GM20000 (cell line): ENCODE measurements around the gene DHX8.

ENCODE experiments used
- DNase-seq: peaks from one replicate; pipeline ENCODE4 v3.0.0; 2012; ENCODE audit warnings: low spot score
- CTCF ChIP-seq: IDR thresholded peaks from 2 replicates; pipeline ENCODE4 v1.5.1; 2012; ENCODE audit warnings: mild to moderate bottlenecking, control low read depth; ENCODE audit errors: extremely low read depth, missing control alignments

Gene DHX8

DNA sequence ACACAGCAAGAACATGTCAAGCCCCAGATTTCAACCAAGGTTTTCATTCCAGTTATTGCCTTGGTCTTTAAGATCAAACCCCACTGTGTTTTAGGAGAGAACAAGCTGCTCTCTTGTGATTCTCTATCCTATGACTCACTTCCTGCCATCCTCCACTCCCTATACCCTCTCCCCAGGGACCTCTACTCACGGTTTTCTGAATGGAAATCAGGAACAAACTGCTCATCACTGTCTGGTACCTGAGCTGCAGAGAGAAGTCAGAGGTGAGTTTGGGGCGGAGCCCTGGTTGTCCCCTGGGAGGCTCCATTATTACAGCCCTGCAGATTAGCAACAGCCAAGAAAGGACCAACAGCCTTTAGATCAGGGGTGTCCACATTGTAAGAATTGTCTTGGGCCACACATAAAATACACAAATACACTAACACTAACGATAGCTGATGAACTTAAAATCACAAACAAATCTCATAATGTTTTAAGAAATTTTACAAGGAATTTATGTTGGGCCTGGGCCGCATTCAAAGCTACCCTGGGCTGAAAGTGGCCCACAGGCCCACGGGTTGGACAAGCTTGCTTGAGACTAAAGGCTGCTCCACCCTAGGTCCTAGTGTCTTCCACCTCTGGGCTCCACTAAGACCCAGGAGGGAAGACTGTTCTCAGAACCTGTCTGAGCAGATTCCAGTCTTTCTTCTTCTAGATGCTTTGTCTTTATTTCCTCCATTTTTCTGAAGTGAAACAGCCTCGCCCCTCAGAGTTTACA is 52.6 kb downstream of the DHX8 start:
- TF ChIP-seq CTCF: no peak
- DNase-seq: no peak

DNA sequence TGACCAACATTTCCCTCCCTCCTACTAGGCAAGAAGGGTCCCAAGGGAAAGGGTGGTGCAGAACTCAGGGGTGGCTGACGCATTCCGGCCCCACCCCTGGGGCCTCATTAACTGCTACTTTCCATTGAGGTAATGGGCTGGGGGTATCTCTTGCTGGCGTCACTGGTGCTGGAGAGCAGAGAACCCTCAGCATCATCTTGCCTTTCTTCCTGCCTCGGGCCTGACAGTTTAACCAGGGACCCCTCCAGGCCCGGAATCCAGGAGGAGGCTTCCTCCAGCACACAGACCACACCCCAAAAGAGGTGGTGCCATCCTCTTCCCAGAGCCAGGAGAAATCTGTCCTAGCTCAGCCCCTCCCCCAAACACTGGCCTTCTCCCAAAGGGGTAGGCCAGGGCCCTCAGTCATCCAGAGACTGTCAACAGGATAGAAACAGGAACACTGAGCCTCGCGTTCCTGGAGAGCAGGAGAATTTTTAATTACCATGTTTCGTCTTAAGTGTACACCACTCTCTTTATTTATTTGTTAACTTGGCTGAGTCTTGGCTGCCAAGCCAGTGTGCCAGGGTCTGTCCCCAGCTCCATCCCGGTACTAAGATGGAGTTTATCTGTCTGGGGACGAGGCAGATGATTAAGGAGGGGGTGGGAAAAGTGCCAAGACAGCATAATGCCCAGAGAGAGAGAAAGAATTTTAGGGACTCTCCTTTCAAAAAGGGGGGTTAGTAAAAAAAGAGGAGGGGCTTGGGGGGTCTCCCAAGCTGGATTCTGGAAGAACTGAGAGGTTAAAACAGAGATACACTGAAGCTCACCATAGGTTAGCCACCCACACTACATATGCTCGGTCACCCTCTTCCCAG is 57.3 kb downstream of the DHX8 start:
- no peak for TF ChIP-seq CTCF
- no peak for DNase-seq

DNA sequence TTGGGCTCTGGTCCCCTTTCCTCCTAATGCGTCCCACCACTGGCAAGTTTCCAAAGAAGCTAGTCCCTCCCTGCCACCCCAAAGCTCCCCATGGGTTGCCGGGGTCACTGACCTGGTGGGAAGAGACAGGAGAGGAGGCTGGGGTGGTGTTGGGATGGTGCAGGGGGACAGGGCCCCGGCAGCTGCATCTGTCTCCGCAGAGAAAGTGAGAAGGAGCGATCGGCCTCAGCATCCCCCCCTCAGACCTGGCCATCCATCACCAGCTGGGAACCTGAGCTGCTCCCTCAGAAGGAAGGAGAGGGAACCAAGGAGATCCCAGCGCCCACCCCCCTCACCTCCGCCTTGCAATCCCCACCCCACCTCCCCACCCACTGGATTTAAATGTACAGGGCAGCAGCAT is 59.1 kb downstream of the DHX8 start:
- DNase-seq: no peak
- TF ChIP-seq CTCF: no peak

DNA sequence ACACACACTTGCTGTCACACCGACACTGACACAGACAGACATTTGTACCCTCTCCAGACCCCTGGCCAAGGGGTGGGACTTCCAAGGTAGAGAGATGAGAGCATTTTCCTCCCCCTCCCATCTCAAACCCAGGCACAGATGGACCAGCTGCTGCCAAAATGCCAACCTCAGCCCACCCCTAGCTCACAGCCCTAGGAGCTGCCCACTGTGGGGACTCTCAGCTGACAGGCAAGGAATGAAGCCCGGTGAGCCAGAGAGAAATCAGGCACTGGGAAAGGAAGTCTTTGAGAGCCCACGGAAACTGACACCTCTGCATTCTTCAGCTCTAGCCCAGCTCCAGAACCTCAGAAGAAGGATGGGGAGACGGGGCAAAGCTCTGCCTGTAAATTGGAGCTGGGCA is 59.5 kb downstream of the DHX8 start:
- no peak for TF ChIP-seq CTCF
- no peak for DNase-seq

- no peak for TF ChIP-seq CTCF
- DNase-seq: no peak
Observed at GRCh38 chr17:43543771-43544575, 60.2 kb downstream of the DHX8 start.

GRCh38 chr17:43545383-43545632 is 61.5 kb downstream of the DHX8 start:
- TF ChIP-seq CTCF: no peak
- peak; percentile 75 for DNase-seq
